MM.1S (cell line): ENCODE results near the gene UNC5C.

Experiments used
- DNase-seq: peaks from one replicate; pipeline ENCODE4 v3.0.0-alpha.2; 2015
- H2AFZ ChIP-seq: fragments of 300-600 bp; sonication (generic); 2 replicates; pipeline ENCODE4 v1.6.0; 2016; ENCODE audit warnings: antibody characterized with exemption, low read length
- H3F3A ChIP-seq: fragments of 300-600 bp; sonication (generic); 2 replicates; pipeline ENCODE4 v1.6.1; 2016; ENCODE audit warnings: mild to moderate bottlenecking, antibody characterized with exemption, low read length, moderate library complexity, mixed read lengths; ENCODE audit not compliant: insufficient read depth
- H3K27ac ChIP-seq: fragments of 300-600 bp; sonication (generic); 2 replicates; pipeline ENCODE4 v1.5.1; 2016; ENCODE audit warnings: mild to moderate bottlenecking, low read length
- H3K27me3 ChIP-seq: fragments of 300-600 bp; sonication (generic); replicated peaks from 2 replicates; pipeline ENCODE4 v1.6.0; 2016; ENCODE audit warnings: low read length; ENCODE audit not compliant: insufficient read depth
- H3K36me3 ChIP-seq: fragments of 300-600 bp; sonication (generic); replicated peaks from 2 replicates; pipeline ENCODE4 v1.6.1; 2016; ENCODE audit warnings: mild to moderate bottlenecking, low read length, mixed read lengths; ENCODE audit not compliant: insufficient read depth
- H3K4me1 ChIP-seq: fragments of 300-600 bp; sonication (generic); 2 replicates; pipeline ENCODE4 v1.6.1; 2016; ENCODE audit warnings: low read length, mixed read lengths
- H3K4me2 ChIP-seq: fragments of 300-600 bp; sonication (generic); 2 replicates; pipeline ENCODE4 v1.6.0; 2016; ENCODE audit warnings: low read depth, low read length
- H3K4me3 ChIP-seq: fragments of 300-600 bp; sonication (generic); 2 replicates; pipeline ENCODE4 v1.5.1; 2016; ENCODE audit warnings: low read length, mixed read lengths
- H3K79me2 ChIP-seq: fragments of 300-600 bp; sonication (generic); 2 replicates; pipeline ENCODE4 v1.6.1; 2016; ENCODE audit warnings: mixed run types, low read length, mixed read lengths
- H3K9ac ChIP-seq: fragments of 300-600 bp; sonication (generic); 2 replicates; pipeline ENCODE4 v1.6.1; 2016; ENCODE audit warnings: low read length, mixed read lengths
- H3K9me2 ChIP-seq: fragments of 300-600 bp; sonication (generic); replicated peaks from 2 replicates; pipeline ENCODE4 v1.6.1; 2016; ENCODE audit warnings: mild to moderate bottlenecking, low read length, mixed read lengths; ENCODE audit not compliant: insufficient read depth
- H3K9me3 ChIP-seq: fragments of 300-600 bp; sonication (generic); replicated peaks from 2 replicates; pipeline ENCODE4 v1.6.1; 2016; ENCODE audit warnings: mild to moderate bottlenecking, low read length, mixed read lengths; ENCODE audit not compliant: insufficient read depth
- H4K20me1 ChIP-seq: fragments of 300-600 bp; sonication (generic); 2 replicates; pipeline ENCODE4 v1.6.1; 2016; ENCODE audit warnings: mild to moderate bottlenecking, low read length, moderate library complexity, mixed read lengths; ENCODE audit not compliant: insufficient read depth
- EZH2 ChIP-seq: fragments of 300-600 bp; sonication (generic); optimal IDR thresholded peaks from 2 replicates; pipeline ENCODE3; 2017; ENCODE audit warnings: low read depth, mild to moderate bottlenecking, antibody characterized with exemption, low read length, mixed read lengths
- EZH2phosphoT487 ChIP-seq: fragments of 300-600 bp; sonication (generic); IDR thresholded peaks from 2 replicates; pipeline ENCODE4 v1.6.1; 2018; ENCODE audit warnings: antibody characterized with exemption, low read length
- TF ChIP-seq, protein P1 (sequence below): fragments of 300-600 bp; sonication (generic); IDR thresholded peaks from 2 replicates; pipeline ENCODE4 v1.5.1; 2016; ENCODE audit warnings: antibody characterized with exemption, low read length, mixed read lengths

Gene UNC5C

DNA sequence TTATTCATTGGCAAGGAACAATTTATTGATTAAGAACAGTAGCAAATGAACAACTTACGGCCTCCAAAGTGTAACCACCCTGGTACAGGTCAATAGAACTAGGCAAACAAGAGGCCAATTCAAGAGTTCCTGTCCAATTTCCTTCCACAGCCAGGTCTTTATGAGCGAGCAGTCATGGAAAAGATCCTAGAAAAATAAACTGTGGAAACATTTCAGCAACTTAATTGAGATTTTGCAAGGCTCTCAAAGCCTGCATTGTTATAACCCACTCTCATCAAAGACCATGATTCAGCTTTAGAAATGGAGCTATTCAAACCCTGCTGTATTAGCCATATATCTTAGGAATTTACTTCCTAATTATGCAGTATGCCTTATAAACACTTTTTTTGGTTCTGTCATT lies 43.6 kb downstream of the UNC5C start:
- Histone ChIP-seq H3K27ac (no peak overlapping the region), H3K36me3 (no peaks in the 10 kb centered on the region), H3K27me3 (no peaks in the 10 kb centered on the region), H3K9me2 (no peaks in the 10 kb centered on the region), H2AFZ (no peak overlapping the region), H3K9me3 (no peaks in the 10 kb centered on the region), H3K4me1 (no peaks in the 10 kb centered on the region), H3K4me3 (no peak overlapping the region), H3K79me2 (no peaks in the 10 kb centered on the region), H3F3A (no peaks in the 10 kb centered on the region), H3K4me2 (no peak overlapping the region), H3K9ac (no peak overlapping the region), H4K20me1 (no peaks in the 10 kb centered on the region)
- no peak for TF ChIP-seq EZH2
- TF ChIP-seq EZH2phosphoT487, result no peak
- TF ChIP-seq, protein P1, sequence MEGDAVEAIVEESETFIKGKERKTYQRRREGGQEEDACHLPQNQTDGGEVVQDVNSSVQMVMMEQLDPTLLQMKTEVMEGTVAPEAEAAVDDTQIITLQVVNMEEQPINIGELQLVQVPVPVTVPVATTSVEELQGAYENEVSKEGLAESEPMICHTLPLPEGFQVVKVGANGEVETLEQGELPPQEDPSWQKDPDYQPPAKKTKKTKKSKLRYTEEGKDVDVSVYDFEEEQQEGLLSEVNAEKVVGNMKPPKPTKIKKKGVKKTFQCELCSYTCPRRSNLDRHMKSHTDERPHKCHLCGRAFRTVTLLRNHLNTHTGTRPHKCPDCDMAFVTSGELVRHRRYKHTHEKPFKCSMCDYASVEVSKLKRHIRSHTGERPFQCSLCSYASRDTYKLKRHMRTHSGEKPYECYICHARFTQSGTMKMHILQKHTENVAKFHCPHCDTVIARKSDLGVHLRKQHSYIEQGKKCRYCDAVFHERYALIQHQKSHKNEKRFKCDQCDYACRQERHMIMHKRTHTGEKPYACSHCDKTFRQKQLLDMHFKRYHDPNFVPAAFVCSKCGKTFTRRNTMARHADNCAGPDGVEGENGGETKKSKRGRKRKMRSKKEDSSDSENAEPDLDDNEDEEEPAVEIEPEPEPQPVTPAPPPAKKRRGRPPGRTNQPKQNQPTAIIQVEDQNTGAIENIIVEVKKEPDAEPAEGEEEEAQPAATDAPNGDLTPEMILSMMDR, result no peak
- DNase-seq, result no peak

DNA sequence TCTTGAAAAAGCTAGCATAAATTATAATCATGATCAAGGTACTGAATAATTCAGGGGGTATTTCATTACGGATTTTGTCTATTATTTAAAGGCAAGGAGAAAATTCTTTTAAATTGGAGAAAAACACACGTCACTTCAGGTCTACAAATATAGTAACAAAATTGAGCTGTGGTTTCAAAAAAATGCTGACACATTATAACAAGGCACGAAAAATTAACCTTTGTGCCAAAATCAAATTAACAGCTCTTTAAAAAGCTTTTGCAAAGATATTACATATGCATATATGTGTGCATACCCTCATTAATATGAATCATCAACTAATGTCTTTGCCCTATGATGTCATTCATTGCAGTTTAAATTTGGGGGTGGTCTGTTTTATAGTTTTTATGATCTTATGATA lies 44.3 kb downstream of the UNC5C start:
- Histone ChIP-seq H3K27me3 (no peaks in the 10 kb centered on the region), H3K9ac (no peak overlapping the region), H3K9me3 (no peaks in the 10 kb centered on the region), H4K20me1 (no peaks in the 10 kb centered on the region), H3F3A (no peaks in the 10 kb centered on the region), H3K27ac (no peak overlapping the region), H3K4me3 (no peak overlapping the region), H3K36me3 (no peaks in the 10 kb centered on the region), H2AFZ (no peak overlapping the region), H3K4me1 (no peaks in the 10 kb centered on the region), H3K4me2 (no peak overlapping the region), H3K9me2 (no peaks in the 10 kb centered on the region), H3K79me2 (no peaks in the 10 kb centered on the region)
- TF ChIP-seq EZH2 (no peak), EZH2phosphoT487 (no peak)
- TF ChIP-seq, protein P1, result no peak
- no peak for DNase-seq

DNA sequence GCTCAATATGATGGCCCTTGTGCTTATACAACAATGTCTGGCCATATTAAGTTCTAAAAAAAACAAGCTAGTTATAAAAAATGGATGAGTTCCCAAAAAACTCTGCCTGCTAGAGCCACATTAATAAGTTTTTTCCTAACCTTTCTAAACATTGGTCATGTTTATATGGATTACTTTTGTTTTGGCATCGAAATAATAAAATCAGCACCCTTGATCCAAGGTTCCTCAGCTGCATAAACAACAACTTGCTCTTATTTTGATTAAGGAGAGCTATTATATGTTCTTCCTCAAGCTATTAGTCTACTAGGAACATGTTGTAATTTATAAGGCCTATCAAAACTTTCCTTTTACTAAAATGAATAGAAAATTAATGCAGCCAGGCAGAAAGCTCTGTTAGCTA lies 48.4 kb downstream of the UNC5C start:
- H3K9ac ChIP-seq, result no peak overlapping the region
- TF ChIP-seq, protein P1, result no peak
- no peak for TF ChIP-seq EZH2phosphoT487
- TF ChIP-seq EZH2, result no peak
- H3K4me3 ChIP-seq, result no peak overlapping the region
- H4K20me1 ChIP-seq, result no peaks in the 10 kb centered on the region
- no peaks in the 10 kb centered on the region for H3K36me3 ChIP-seq
- no peaks in the 10 kb centered on the region for H3K27me3 ChIP-seq
- H3F3A ChIP-seq, result no peaks in the 10 kb centered on the region
- H3K4me2 ChIP-seq, result no peak overlapping the region
- no peaks in the 10 kb centered on the region for H3K79me2 ChIP-seq
- no peaks in the 10 kb centered on the region for H3K9me3 ChIP-seq
- H2AFZ ChIP-seq, result no peak overlapping the region
- DNase-seq, result no peak
- no peaks in the 10 kb centered on the region for H3K9me2 ChIP-seq
- no peak overlapping the region for H3K27ac ChIP-seq
- no peaks in the 10 kb centered on the region for H3K4me1 ChIP-seq
